ENCODE data around the gene AQP5.

Gene AQP5

GRCh38 chr12:49951411-49952240 lies 10.0 kb upstream of the AQP5 start:
- no peak for DNase-seq

GRCh38 chr12:49952391-49953055 lies 9.1 kb upstream of the AQP5 start:
- no peak for DNase-seq

GRCh38 chr12:49953151-49953550 lies 8.5 kb upstream of the AQP5 start:
- DNase-seq: no peak

- no peak for DNase-seq
Observed at GRCh38 chr12:49953961-49954846, 7.5 kb upstream of the AQP5 start.

- DNase-seq: no peak
Observed at GRCh38 chr12:49954863-49955830, 6.5 kb upstream of the AQP5 start.

GRCh38 chr12:49955899-49956662 lies 5.6 kb upstream of the AQP5 start:
- no peak for DNase-seq

GRCh38 chr12:49956663-49957569 lies 4.8 kb upstream of the AQP5 start:
- no peak for DNase-seq

- no peak for DNase-seq
Observed at GRCh38 chr12:49957570-49957967, 4.1 kb upstream of the AQP5 start.

- no peak for DNase-seq
Observed at GRCh38 chr12:49959685-49960473, 1.8 kb upstream of the AQP5 start.

- no peak for DNase-seq
Observed at GRCh38 chr12:49960474-49961110, 1.1 kb upstream of the AQP5 start.

- DNase-seq: no peak
Observed at GRCh38 chr12:49961993-49962764, 507 bp downstream of the AQP5 start.

- DNase-seq: no peak
Observed at GRCh38 chr12:49962861-49963765, 1.4 kb downstream of the AQP5 start.

- DNase-seq: no peak
Observed at GRCh38 chr12:49963976-49964815, 2.5 kb downstream of the AQP5 start.

GRCh38 chr12:49964849-49965624 lies 3.4 kb downstream of the AQP5 start:
- DNase-seq: no peak

GRCh38 chr12:49965836-49966235 lies 4.2 kb downstream of the AQP5 start:
- no peak for DNase-seq

Measured in central memory CD4-positive, alpha-beta T cell (primary cell).